Measurements from ENCODE around the gene MSI2.
A peak's percentile ranks its signal among the peaks of the same experiment; 100 is the strongest.

The MSI2 gene

DNA sequence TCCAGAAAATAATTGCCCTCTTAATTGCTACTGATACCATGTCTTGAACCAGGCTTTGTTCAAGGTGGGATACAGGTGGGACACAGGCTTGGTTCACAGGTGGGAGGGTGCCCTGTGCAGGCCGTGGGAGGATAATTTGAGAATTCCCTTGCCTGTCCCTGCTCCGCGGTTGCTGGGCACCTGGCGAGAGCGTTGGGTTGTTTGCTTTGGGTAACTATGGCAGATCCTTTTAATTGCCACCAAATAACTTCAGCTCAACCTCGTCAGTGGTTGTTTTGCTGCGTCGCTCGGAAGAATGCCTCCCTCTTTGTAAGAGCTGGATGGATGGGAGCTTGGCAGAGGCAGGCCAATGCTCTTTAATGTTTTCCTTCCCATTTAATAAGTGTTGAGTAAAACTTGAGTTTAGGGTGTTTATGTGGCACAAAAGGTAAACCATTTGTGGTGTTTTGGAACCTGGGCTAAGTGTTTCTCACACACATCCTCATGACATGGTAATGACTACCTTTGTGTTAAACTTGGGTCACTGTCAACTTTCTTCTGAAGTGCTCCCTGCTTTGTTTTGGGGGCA lies 202.5 kb downstream of the MSI2 start:
- no peak for DNase-seq (ENCODE audit: low read depth in 2 of 2)

DNA sequence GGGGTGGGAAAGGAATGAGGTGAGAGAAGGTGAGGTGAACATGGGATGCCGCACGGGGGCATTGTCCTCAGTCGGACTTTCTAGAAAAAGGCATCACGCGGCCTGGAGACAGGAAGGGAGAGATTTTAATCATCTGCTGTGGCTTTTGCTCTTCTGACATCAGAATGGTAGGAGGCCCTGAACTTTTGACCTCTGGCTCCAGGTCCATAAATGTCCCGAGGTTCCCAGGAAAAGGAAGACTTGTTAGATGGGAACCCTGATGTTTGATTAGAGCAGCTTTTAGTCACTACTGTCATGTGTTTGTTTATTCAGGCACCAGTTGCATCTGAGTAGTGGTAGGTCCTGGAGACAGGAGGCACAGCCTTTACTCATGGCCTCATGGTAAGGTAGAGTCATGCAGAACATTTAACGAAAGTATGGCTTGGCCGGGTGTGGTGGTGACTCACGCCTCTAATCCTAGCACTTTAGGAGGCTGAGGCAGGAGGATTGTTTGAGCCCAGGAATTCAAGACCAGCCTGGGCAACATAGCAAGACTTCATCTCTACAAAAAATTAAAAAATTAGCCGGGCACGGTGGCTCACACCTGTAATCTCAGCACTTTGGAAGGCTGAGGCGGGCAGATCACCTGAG lies 203.1 kb downstream of the MSI2 start:
- no peak for DNase-seq (ENCODE audit: low read depth in 2 of 2)

DNA sequence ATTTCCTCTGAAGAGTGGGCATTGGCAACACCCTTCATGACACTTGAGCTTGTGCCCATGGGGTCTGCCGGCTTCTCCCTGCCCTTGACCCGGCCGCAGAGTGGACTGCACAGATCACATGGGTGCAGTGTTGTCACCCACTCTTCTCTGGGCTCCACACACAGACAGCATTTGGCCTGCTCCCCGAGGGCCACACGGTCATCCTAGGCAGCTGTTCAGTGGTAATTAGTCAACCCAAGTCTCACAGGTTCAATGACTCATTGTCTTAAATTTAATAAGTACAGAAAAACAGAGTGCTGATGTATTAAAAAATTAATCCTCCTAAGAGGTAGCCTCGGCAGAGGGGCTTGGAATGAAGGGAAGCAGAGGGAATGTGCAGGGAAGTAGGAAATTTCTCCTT lies 204.8 kb downstream of the MSI2 start:
- DNase-seq (ENCODE audit: low read depth in 2 of 2), result no peak

DNA sequence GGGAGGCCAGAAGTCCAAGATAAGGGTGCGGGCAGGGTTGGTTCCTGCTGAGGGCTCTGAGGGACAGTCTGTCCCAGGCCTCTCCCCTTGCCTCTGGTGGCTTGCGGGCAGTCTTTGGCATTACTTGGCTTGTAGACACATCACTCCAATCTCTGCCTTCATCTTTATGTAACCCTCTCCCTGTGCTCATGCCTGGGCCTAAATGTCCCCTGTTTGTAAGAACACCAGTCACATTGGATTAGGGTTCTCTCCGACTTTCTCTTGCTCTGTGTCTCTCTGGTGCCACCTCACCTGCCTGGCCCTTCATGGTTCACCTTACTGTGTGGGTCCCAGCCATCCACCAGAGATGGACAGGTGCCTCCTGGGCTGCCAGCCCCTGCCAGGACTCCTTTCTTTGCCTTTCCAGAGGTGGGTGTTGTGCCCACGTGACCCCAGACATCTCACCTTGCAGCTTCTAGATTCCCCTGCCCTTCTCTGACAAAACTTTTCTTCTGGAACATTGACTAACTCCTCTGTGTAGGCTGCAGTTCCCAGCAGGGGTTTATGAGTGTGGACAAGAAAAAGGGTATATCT lies 205.8 kb downstream of the MSI2 start:
- no peak for DNase-seq (ENCODE audit: low read depth in 2 of 2)

DNA sequence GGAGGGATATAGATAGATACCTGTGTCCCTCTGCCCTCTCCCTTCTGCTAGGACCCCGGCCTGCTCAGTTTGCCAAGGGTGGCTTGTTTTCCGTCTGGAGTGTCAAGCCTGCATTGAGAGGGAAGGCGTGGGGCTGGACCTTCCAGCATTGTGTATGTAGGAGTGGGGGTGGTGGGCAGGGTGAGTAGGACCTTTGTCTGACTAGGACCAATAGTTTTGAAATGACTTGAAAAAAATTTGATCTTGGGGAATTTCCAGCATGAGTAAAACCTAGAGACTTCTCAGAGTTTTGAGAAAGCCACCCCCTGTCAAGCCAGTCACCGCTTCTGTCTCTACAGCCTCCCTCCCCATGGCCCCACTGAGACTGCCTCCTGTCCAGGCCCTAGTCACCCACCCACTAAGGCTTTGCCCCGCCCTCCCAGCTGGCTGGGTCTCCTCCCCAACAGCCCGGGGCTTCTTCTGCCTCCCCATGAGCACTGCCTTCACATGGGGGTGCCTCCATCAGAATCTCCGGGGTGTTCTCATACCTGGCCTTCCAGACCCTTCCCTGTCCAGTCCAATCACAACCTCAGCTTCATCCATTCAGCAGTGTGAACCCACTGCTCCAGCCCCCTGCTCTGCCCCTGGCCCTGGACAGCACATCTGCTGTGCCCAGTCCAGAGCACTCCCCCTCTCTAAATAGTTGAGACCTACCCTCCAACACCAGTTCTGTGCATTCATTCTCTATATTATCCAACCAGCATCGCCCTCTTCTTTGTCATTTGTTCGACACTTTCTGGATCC lies 207.0 kb downstream of the MSI2 start:
- DNase-seq (ENCODE audit: low read depth in 2 of 2), result peak in 1 of 2 donors; percentile 69

DNA sequence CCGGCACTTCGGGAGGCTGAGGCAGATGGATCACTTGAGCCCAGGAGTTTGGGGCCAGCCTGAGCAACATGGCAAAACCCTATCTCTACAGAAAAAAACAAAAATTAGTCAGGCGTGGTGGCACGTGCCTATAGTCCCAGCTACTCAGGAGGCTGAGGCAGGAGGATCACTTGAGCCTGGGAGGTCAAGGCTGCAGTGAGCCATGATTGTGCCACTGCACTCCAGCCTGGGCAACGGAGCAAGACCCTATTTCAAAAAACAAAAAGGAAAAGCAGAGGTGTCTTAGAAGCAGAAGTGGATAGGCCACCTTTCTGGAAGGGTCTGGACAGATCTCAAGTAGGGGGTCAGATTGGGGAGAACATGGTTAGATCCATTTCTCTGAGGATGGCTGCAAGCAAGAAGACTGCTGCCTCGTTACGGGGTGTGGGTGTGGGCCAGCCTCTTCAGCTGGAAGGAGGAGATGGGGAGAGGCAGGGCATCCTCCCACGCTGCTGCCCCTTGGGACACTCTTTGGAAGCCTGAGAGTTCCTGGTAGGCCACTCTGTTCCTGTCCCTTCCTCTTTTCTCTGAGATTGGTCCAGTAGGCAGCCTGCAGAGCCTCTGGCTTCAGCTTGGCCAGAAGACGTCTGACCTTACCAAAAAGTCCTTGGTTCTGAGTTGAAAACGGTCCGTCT lies 208.0 kb downstream of the MSI2 start:
- no peak for DNase-seq (ENCODE audit: low read depth in 2 of 2)

DNA sequence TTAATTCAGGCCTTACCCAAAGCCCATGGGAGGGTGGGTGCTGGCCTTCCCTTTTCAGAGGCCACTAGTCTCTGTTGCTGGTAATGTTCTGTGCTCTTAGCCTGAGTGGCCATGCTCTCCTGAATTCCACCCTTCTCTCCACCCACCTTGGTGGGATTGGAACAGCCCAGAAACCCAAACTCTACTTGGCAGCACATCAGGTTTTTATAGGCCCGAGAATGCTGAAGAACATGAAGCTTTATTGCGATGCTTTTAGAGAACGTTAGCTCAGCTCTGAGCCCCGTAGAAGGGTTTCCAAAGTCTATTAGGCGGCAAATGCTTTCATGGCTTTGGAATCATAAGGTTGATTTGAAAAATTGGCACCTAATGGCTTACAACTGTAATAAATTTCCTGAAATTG lies 209.3 kb downstream of the MSI2 start:
- no peak for DNase-seq (ENCODE audit: low read depth in 2 of 2)

DNA sequence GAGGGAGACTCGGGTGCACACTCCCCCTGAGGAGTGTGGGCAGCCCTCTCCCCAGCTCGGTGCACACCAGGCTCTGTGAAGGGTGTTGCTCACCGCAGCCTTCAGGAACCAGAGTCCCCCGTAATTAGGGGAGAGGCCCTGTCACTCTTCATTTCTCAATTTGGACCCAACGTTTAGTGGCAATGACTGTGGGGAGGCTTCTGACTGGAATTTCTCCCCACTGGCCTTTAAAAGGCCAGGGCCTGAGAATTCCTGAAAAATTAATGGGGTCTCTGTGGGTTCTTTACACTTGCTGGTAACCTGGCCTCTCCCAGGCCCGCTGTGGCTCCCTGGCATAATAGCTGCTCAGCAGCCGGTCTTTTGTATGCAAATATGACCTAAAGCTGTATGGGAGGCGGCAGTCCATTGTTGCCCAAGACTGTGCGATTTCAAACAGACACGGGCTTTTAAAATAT lies 209.7 kb downstream of the MSI2 start:
- DNase-seq (ENCODE audit: low read depth in 2 of 2), result no peak

DNA sequence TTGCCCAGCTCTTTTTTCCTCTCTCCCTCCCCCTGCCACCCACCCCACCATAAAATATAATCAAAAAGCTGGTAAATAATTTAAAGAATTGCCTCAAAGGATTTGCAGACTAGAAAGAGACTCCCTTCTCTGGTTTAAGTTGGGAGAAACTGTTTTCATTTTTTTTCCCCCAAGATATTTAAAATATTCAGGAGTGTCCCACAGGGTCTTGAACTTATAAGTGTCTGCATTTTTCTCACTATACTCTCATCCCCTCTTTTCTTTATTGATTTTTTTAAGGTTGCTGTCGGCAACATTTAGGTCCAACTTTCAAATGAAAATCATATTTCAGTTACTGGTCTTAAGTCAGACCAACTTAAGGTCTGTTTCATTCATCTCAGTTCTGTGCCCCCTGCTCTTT lies 210.2 kb downstream of the MSI2 start:
- DNase-seq (ENCODE audit: low read depth in 2 of 2), result no peak

DNA sequence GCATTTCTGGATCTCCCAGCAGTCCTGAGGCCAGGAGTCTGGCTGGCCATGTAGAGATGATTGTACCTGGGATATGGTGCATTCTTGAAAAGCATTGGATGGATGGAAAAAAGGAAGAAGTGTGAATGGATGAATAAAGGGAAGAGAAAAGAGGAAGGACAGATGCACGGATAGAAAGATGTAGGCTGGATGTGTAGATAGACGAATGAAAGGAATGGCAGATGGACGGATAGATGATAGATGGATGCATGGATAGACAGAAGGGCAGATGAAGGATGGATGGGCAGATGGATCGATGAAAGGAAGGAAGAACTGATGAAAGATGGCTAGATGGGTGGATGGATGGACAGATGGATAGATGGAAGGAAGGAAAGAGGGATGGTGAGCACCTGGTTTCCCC lies 210.9 kb downstream of the MSI2 start:
- DNase-seq (ENCODE audit: low read depth in 2 of 2), result no peak

DNA sequence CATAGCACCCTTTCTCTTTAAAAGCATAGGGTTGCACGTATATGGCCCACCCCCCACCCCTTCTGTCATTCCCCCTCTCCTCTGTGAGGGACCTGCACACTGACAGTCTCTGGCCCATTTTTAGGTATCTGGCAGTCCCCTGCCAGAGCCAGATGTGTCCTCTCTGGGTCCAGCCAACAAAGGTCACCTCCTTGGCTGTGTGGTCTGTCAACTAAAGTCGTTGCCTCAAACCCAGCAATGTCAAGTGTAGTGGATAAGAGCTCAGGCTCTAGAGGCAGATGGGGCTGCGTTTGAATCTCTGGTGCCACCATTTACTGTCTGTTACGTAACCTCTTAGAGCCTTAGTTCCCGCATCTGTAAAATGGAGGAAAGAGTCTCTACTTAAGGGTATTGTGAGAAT lies 211.5 kb downstream of the MSI2 start:
- no peak for DNase-seq (ENCODE audit: low read depth in 2 of 2)

DNA sequence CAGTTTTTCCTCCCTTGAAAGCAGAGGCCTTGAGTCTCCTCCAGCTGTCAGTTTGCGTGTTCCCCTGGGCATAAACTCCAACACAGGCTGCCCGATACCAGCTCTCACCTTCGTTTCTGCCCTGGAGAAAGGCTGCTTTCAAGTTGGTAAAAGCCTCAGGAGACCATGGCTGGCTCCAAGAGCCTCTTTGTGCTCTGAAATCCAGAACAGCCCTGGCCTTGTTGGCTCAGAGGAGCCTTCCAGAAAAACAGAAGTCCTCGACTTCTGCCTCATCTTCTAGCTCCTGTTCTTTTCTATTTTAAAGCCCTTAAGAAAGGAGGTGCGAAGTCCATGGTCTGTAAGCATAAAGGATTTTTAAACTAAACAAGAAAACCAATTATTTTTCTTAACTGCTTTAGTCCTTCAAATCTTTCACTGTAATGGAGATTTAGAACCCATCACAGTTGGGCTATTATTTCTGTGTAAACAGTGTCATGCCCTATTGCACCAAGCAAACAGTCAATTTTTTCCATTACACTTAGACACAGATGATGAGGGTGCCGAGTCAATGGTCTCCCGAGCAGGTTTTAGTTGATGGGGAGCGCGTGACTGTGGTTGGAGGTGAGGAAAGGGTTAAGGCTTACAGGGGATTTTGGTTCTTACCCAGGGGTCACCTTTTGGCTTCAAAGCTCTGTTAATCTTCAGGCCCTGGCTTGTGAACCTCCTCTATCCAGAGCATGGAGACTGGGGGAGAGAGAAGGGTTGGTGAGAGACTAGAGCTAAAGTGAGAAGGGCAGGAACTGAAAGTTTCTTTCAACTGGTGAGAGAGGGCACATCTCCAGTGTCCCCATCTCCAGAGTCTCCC lies 212.8 kb downstream of the MSI2 start:
- no peak for DNase-seq (ENCODE audit: low read depth in 2 of 2)

DNA sequence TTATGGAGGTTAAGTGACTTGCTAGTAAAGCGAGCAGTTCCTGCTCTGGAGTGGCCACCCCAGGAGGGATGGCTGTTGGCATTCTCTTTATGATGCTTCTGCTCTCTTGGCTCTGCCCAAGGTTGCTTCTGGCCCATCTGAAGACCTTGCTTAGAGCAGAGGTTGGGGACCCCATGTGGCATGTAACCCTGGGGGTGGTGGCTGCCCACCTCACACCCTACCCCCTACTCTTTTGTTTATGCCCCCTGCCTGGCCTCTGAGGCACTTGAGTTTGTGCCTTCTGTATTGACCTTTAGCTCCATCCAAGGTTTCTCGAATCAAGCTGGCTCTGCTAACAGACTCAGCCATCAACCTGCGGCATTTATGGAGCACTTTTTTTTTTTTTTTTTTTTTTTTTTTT lies 214.6 kb downstream of the MSI2 start:
- DNase-seq (ENCODE audit: low read depth in 2 of 2), result no peak

DNA sequence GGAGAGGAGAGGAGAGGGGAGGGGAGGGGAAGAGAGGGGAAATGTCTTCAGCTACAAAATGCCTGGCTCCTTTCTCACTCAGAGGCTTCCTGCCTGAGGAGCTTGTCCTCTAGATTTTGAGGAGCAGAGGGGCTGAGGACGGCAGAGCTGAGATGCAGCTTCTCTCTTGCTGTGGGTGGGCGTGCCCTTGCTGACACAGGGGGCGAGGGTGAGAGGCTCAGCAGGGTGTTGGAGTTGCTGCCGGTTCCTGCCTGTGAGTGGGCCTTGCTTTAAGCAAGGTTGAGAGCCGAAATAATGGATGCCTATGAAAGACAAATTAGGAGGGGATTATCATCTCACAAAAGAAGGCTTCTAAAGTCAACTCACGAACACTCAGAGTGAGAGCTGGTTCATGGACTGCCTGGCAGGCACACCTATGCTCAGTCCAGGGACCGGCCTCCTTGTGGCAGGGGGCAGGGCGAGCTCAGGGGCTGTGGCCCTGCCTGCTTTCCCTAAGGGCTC lies 215.6 kb downstream of the MSI2 start:
- no peak for DNase-seq (ENCODE audit: low read depth in 2 of 2)

DNA sequence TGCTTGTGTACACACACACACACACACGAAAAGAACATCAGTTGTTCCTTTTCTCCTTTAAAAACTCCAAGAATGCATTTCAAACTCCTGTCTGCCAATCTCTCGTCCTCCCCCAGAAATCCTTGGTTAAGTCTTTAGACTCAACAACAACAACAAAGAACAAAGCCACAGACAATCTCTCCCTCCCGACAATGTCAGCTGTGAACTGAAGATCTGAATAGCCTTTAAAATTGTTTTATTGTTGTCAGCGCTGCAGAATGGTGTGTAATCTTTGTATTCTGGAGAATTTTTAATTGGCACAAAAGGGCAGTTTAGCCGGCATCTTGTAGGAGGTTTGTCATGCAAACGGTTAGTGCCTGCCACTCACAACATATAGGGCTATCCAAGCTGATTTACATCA lies 219.5 kb downstream of the MSI2 start:
- DNase-seq (ENCODE audit: low read depth in 2 of 2), result no peak

DNA sequence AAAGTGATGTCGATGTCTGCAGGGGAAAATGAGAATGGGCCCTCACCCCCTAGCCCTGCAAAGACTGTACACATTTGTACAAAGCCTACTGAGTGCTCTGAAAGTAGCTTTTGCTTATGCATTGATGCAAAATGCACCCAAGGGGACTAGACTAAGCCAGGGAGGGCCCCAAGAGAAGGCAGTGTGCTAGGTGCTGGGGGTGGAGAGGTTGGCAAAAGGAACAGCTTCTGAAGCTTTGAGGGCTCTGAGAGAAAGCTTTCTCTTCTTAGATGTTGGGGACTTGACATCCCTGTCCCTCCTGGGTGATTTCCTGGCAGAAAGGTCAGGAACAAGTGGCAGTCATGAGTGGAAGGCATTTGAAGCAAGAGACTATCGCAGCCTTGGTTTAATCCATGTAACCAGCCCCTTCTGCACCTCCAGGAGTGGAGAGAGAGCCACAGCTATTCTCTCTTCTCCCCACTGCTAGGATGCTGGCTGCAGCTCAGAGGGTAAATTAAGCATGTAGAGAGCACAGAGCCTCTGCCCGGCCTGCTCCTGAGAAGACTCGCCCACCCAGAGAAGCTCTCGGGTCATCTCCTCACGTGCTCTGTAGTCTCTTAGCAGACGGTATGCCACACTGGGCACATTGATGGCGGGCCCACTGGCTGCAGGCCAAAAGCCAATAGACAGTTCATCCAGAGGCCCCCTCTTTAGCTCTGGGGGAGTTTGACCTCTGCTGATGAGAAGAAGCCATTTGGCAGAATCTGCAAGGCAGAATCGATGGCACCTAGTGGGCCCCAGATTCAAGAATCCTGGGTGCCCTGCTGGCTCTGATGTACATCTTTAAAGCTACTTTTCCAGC lies 221.4 kb downstream of the MSI2 start:
- no peak for DNase-seq (ENCODE audit: low read depth in 2 of 2)

DNA sequence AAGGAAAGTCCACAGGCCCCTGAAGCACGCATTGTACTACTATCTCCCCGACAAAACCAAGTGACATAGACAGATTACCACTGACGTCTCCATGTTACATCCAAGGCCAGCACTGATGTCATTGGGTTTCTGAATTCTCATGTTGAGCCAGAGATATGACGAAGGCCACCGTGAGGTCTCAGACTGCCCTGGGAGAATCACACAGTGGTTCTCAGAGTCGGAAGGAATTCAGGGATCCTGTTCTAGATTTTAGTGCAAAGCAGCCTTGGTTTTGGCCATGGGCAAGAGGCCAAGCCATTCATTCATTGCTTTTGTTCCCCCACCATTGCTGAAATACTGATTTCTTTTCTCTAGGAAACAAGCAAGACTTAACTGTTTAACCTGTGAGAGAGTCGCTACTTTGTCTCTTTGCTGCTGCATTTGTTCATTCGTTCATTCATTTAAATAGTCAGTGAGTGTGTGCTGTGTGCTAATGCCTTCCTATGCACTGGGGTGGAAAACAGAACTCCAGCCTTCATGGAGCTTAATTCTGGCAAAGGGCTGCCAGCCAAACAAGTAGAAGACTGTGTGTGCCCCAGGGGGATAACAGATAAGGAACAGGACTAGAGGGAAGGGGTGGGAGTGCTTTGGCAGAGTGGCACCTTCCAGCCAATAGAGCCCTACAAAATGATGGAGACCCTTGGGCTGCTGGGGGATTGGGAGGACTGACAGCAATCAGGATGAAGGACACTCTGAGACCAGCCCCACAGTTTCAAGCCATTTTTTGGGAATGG lies 222.3 kb downstream of the MSI2 start:
- DNase-seq (ENCODE audit: low read depth in 2 of 2), result no peak

DNA sequence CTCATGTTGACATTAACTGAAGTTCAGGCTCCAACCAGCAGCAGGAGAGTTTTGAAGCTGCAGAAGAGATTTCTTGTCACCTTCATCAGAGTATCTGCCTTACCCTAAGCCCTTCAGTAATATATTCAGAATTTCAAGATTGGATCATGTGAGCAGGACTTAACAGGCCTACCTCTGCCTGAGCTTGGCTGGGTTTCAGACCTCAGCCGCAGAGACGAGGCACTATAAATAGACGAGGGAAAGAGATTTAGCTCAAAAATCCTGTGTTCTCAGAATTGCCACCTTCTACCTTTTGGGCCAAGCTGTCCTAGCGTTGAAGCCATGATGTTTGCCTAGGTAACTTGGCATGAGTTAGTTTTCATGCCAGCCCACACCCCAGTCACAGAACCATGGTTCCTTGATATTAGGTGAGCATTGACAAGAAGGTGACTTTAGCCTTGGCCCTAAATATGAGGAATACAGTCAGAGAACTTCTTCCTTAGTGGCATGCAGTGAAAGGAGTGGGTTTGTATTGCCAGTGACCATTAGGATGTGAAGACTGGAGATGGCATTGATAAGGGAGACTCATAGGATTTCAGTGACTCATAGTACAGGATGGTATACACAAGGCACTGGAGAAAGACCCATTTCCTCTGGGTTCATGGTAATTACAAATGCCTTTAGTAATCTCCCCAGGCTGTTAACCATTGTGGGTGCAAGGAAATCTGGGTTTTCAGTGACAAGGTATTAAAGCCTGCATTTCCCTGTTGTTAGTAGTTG lies 224.3 kb downstream of the MSI2 start:
- no peak for DNase-seq (ENCODE audit: low read depth in 2 of 2)

DNA sequence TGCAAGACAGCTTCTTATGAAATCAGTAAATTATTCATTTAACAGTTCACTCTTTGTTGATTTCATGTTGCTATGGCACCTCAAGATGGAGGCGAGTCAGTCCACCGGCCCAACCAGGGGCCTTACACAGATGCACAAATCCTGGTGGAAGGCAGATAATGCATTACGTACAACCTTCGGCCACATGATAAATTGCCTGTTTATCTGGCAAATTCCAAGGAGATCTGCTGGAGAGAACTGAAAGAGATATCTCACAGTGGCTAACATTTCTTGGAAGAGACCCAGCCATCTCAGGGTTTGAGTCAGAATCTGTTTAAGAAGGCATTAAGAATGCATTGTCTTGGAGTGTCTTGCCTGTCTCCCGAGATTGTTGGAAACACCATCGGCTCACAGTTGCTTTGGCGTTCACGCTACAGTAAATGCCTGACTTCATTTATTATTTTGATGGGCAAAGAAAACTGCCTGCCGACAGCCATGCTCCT lies 225.6 kb downstream of the MSI2 start:
- no peak for DNase-seq (ENCODE audit: low read depth in 2 of 2)
